ENCODE data around the gene DAZAP1.
"Not testable (repeated sequence)": the region's sequence is repeated elsewhere in the genome, so short reads cannot be mapped to it uniquely, and the experiment has no call there.

DAZAP1 gene

DNA sequence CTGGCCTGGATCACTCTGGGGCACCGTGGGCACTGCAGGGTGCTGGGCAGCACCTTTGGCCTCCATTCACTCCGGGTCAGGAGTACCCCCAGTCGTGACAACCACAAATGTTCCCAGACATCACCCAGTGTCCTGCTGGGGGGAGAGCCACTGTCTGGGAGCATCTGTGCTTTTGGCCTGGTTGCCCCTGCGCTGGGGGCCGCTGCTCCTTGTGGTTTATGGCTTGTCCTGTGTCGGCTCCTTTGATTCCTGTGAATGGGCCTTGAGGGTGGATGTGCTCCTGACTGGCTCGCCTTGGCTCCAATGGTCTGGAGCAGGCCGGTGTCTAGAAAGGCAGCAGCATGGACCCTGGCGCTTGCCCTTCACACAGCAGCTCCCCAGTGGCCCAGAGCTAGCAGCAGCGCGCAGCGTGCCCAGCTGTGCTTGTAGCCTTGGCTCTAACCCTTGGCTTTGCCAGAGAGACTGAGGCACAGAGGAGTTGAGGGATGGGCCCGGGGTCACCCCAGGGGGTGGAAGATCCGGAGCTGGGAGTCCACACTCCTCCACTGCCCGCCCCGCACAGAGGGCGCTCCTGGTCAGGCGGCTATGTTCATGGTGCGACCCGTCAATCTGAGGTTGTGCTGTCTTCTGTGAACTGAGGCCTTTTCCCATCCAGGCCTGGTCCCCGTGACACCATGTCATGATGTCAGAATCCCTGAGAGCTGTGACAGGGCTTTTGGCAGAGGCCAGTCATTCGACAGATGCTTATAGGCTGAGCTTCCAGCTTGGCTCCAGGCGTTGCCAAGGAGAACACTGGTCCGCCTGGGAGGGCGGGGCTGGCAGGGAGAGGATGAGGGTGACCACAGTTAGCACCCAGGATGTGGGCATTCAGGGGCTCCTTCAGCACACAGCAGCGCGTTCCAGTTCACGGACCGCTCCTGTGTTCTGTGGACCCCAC, 4.1 kb downstream of the DAZAP1 start:
- peak; percentile 38 for DNase-seq

GRCh38 chr19:1412323-1412923, 5.0 kb downstream of the DAZAP1 start:
- no peak for DNase-seq

DNA sequence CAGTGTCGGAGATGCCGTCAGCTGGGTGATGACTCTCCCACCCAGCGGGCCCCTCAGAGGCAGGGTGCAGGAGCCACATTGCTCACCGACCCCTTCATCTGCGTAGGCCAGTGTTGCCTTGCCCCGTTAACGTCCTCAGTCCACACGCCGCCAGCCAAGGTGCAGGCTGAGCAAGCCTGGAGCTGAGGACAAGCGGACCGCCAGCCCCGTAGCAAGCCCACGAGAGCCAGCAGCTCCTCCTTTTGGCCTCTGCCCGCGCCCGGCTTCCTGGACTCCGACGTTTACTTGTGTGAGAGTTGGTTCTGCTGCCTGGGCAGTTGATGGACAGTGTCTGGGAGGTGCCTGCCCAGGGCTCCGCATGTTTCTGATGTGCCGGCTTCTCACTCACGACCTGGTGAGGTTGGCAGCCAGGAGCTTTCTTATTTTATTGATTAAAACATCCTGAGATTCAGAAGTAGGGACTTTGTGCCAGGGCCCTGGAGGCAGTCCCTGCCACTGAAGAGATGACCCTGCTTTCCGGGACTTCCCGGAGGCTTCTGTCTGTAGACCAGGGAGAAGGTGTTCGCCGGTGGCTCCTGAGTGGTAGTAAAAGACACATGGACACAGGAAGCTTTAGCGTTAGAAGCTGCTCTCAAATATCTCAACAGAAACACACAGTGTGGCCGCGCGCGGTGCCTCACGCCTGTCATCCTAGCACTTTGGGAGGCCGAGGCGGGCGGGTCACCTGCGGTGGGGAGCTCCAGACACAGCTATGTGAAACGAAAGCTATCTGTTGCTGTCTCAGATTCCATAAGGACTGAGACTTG, 5.8 kb downstream of the DAZAP1 start:
- no peak for DNase-seq

DNA sequence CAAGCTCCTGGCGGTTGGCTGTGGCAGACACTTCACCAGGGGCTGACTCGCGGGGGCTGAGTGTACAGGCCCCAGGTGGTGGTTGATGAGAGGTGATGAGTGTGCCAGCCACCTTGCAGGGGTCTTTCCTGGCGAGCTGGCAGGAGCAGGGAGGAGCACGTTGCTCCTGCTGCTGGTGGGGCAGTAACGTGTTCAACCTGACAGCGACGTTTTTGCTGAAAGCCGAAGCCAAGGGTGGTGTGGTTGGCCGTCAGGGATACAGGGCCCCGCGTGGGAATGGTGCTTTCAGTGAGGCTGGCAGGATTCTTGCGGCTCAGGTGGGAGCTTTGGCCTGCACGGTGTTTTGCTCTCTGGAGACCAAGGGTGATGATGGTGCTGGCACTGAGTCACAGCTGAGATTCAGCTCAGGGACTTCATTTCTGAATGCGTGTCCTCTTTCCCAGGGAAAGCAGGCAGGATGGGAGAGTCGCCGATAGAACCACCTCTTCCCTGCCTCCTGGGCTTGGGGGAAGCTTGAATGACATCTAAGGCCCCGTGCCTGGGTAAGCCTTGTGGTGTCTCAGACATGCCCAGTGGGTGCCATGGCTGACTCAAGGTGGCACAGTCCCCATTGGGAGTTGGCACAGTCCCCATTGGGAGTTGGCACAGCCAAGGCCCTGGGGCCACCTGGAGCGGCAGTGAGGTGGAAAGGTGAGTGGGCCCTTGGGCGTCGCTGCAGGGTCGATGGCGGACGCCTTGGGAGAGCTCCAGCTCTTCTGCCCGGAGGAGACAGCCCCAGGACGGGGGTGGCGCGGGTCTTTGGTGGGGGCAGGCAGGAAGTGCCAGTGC, 8.8 kb downstream of the DAZAP1 start:
- no peak for DNase-seq

DNA sequence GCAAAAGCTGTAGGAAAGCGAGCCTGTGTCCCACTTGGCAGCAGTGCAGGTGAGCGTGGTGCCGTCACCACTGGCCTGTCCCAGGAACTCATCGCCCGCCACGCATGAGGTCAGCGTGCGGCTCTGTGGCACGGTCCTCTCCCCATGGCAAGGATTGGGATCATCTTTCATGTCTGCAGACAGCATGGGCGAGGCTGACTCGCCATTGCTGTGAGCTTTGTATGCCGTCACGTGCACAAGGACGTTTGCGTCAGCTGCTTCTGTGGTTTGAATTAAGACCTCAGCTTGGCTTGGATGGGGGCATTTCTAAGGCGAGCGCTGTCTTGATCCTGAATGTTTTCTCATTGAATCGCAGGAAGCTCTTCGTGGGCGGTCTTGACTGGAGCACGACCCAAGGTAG, 9.8 kb downstream of the DAZAP1 start:
- no peak for DNase-seq

- DNase-seq, result no peak
Measured at GRCh38 chr19:1417681-1418495, 10.5 kb downstream of the DAZAP1 start.

- no peak for DNase-seq
Measured at GRCh38 chr19:1418496-1418775, 11.1 kb downstream of the DAZAP1 start.

GRCh38 chr19:1418951-1419738, 11.8 kb downstream of the DAZAP1 start:
- DNase-seq, result no peak

- DNase-seq, result not testable (repeated sequence)
Measured at GRCh38 chr19:1420085-1420484, 12.7 kb downstream of the DAZAP1 start.

DNA sequence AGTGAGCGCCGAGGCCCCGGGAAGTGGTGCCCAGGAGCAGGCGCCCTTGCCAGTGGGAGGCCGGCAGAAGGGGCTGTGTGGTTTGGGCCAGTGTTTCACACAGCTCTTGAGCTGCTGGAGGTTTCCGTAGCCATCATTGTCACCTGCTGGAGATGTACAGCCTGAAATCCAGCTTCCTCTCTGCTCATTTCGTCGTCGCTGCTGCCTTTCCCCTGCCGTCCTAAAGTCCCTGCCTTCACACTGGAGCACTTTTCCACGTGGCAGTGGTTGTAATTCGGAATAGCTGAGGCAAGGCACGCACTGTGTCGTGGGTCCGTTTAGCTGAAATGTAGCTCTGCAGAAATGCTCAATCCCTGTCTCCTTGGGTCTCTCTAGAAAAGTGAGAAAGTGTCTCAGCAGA, 13.2 kb downstream of the DAZAP1 start:
- no peak for DNase-seq

DNA sequence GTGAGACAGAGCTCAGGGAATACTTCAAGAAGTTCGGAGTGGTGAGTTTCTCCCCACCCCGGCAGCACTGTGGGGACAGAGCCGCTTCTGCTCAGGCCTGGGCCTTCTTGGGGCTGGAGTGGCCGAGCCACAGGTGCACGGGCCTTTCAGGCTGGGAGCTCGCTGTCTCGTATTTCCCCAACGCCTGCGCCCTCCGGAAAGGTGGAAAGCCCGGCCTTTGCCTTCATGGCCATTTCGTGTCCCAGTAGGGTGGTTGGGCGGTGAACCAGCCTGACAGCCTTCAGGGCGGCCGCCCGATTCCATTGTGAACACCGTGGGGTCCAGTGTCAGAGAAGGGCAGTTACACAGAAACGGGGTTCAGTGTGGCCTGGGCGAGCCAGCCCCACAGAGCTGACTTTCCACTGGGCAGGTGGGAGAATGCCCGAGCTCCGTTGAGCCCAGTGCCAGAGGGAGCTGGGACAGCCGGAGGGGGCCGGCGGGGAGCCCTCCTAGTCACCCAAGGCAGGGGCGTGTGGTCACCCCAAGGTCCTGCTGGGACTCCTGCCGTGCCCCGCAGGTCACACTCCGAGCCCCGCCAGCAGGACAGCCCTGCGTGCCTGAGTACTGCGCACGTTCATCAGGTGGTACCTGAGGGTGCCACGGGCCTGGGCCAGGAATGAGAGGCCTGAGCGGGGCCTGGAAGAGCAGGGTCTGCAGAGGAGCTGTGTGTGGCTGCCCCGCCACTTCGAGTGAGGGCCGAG, 14.0 kb downstream of the DAZAP1 start:
- DNase-seq, result no peak

DNA sequence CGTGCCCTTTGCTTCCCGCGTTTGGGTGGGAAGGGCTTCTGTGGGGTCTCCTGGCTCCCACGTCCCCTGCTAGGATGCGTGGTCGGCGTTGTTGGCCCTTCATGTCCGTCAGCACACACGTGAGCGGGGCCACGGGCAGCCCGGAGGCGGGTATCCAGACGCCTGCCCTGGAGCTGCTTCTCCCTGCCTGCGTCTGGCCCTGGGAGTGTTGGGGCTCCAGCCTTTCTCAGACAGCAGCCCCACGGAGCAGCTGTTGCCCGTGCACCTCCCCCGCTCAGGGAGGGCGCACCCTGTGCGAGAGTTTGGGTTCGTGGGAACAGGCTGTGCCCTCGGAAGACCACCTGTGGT, 14.5 kb downstream of the DAZAP1 start:
- DNase-seq, result no peak

DNA sequence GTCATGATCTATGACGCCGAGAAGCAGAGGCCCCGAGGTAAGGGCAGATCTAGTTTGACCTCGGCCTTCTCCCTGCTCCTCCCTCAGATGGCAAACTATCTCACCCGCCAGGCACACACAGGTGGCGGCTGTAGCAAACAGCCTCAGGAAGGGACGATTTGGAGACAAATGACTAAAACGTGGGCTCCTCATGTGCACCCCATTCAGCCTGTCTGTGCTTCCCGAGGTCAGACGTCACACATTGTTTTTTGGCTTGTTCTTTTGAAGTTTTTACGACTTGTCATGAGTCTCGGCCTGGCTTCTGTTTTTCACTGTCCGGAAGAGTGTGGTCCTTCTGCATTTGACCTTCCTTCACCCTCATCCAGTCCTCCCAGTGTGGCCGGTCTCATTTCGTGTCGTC, 15.0 kb downstream of the DAZAP1 start:
- no peak for DNase-seq

DNA sequence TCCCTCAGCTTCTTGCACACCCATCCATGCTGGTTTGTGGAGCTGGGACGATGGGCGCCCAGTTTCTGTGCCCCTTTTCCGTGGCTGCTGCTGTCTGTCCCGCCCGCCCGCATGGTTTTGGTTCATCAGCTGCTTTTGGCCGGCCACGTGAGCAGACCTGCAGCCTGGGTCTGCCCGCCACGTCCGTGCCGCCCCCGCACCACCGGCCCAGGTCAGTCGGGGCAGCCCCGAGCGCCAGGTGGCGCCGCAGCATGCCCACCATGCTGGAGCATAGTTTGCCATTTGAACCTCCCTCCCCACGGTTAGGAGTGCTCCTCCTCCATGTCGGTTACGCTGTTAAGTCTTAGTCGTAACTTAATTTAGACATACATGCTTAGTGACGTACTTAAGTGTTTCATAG, 15.6 kb downstream of the DAZAP1 start:
- no peak for DNase-seq

DNA sequence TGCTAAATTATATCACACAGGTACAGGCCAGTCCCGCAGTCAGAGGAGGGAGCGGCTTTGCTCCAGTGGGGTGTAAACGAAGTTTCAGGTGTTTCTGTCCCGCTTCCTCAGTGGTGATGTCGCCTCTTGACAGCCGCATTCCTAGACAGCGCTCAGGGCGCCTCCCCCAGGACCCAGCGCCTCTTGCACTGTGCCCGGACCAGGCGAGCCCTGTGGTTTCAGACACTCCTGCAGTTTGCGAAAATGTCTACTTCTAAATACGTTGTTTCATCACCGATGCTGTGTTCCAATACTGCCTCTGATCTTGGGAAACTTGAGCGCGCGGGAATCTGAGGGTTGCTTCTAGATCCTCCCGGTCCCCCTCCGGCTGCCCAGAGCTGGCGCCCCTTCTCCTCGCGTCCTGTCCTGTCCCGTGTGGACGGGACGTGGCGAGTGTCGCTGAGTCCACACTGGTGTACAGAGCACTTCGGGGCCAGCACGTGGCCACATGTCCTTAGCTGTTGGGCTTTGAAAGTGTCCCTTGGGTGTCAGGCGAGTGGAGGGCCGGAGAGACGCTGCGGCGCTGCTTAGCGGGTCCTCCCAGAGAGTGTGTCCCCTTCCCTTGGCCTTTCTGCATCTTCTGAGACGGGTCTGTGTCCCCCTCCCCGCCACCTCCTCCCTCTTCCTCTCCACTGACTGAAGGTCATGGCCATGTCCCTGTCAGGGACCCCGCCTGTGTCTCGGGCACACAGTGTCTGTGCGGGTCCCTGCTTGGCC, 16.2 kb downstream of the DAZAP1 start:
- DNase-seq, result no peak

DNA sequence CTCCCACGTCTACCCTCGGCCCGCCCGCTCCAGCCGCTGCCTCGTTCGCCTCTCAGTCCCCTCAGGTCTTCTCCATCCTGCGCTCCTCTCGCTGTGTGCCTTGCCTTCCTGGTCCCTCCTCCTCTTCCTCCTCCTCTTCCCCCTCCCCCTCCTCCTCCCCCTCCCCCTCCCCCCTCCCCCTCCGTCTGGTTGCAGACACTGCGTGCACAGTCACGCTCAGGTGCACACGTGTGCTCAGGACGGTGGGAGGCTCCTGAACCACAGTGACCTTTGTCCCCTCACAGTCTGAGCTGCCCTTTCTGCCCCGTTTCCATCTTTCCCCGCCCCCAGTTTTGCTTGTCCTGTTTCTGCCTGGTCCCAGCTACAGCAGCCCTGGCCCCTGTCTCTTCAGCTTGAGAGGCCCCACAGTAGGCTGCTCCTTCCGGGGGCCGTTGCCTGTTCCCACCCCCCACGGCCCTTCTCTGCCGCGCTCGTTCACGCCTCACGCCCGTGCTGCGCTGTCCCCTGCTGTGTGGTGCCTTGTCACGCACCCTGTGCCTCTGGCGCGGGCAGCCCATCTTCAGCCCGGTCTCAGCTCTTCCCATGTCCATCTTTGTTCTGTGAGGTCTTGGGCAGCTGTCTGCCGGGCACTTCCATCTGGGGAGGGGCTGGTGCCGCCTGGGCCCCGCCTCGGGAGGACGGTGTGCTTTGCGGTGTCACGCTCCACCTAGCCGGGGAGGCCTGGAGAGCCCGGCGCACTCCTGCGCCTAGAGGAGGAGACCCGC, 17.0 kb downstream of the DAZAP1 start:
- no peak for DNase-seq

- peak; percentile 50 for DNase-seq
Measured at GRCh38 chr19:1425102-1425837, 17.9 kb downstream of the DAZAP1 start.

- DNase-seq, result no peak
Measured at GRCh38 chr19:1425902-1426301, 18.5 kb downstream of the DAZAP1 start.

All from hematopoietic multipotent progenitor cell treated with erythropoietin and hydrocortisone succinate and interleukin-3 and kit ligand, for 4 days (in vitro differentiated cells).